Endothelial cell of umbilical vein (primary cell): ENCODE measurements around the gene RBM20. TPM values are rescaled to one million over a fixed set of nuclear protein-coding genes. Genes with fewer than 3 reads are reported as not detected.

ENCODE experiments used
- BruUV-seq: library from RNA; stranded (reverse); fragments of 400-500 nt; replicated peaks from 2 replicates; lab custom pipeline; 2021; lab: Mats Ljungman, UMichigan
- CTCF ChIA-PET: fragments of 300-600, 350-600 bp; sonication (Branson Sonifier 250); formaldehyde crosslinking; loops from one replicate; lab custom pipeline; 2021; ENCODE audit warnings: antibody characterized with exemption, inconsistent platforms; lab: Charles Lee
- POLR2A ChIA-PET: fragments of 300-600, 350-600 bp; sonication (Branson Sonifier 250); formaldehyde crosslinking; loops from one replicate; lab custom pipeline; 2021; ENCODE audit warnings: antibody characterized with exemption, inconsistent platforms; lab: Charles Lee
- DNase-seq: peaks from one replicate; pipeline ENCODE4 v3.0.0-alpha.2; 2011; ENCODE audit warnings: low read depth, low spot score
- FAIRE-seq: peaks from 2 replicates; lab custom pipeline; 2011; peaks lifted over from hg19 to GRCh38; lab: Jason Lieb, UNC
- H2AFZ ChIP-seq: 2 replicates; pipeline ENCODE4 v1.6.0; 2012; ENCODE audit warnings: low read depth, low read length, control low read depth, inconsistent platforms
- H3K27ac ChIP-seq: 2 replicates; pipeline ENCODE4 v1.5.1; 2011; ENCODE audit warnings: low read depth, mild to moderate bottlenecking, control low read depth, low read length, moderate library complexity; ENCODE audit not compliant: insufficient read depth
- H3K27me3 ChIP-seq, 2 experiments: 2 replicates each; pipeline versions ENCODE4 v1.6.0 to v1.6.1; 2011; ENCODE audit warnings: low read length in 2 of 2, mixed read lengths in 1 of 2; ENCODE audit not compliant: control insufficient read depth in 2 of 2, insufficient read depth in 2 of 2
- H3K36me3 ChIP-seq, 2 experiments: 2 replicates in 1 of 2; 3 replicates in 1 of 2; pipeline ENCODE4 v1.5.1; 2011; ENCODE audit warnings: low read length in 2 of 2, mild to moderate bottlenecking in 1 of 2, moderate library complexity in 1 of 2; ENCODE audit not compliant: control insufficient read depth in 2 of 2, insufficient read depth in 2 of 2; ENCODE audit errors: extremely low read depth in 1 of 2
- H3K4me1 ChIP-seq: 3 replicates; pipeline ENCODE4 v1.5.1; 2011; ENCODE audit warnings: mild to moderate bottlenecking, low read length; ENCODE audit not compliant: control insufficient read depth, insufficient read depth; ENCODE audit errors: extremely low read depth
- H3K4me2 ChIP-seq: 2 replicates; pipeline ENCODE4 v1.6.1; 2011; ENCODE audit warnings: low read length, control low read depth, mixed read lengths; ENCODE audit not compliant: insufficient read depth
- H3K4me3 ChIP-seq, 3 experiments: fragments of 200-600 bp in 1 of 3; sonication (generic), shearing (Covaris generic) in 1 of 3; replicated peaks in 1 of 3; 2 replicates each; pipeline ENCODE4 v1.5.1; 2011 to 2016; ENCODE audit warnings: control low read depth in 3 of 3, low read length in 3 of 3, mild to moderate bottlenecking in 2 of 3, inconsistent platforms in 1 of 3, low read depth in 1 of 3, moderate library complexity in 1 of 3; ENCODE audit not compliant: insufficient read depth in 1 of 3
- H3K79me2 ChIP-seq: 2 replicates; pipeline ENCODE4 v1.6.0; 2012; ENCODE audit warnings: low read length, inconsistent platforms; ENCODE audit not compliant: control insufficient read depth, insufficient read depth
- H3K9ac ChIP-seq: replicated peaks from 2 replicates; pipeline ENCODE3; 2011; ENCODE audit warnings: low read length, control low read depth; ENCODE audit not compliant: insufficient read depth; ENCODE audit errors: extremely low read depth
- H3K9me1 ChIP-seq: replicated peaks from 3 replicates; pipeline ENCODE4 v1.6.0; 2011; ENCODE audit warnings: mild to moderate bottlenecking, low read length; ENCODE audit not compliant: control insufficient read depth, insufficient read depth; ENCODE audit errors: extremely low read depth
- H3K9me3 ChIP-seq: replicated peaks from 2 replicates; pipeline ENCODE4 v1.5.1; 2012; ENCODE audit warnings: low read length, inconsistent platforms; ENCODE audit not compliant: control insufficient read depth, insufficient read depth
- H4K20me1 ChIP-seq: replicated peaks from 2 replicates; pipeline ENCODE3; 2011; ENCODE audit warnings: mild to moderate bottlenecking, low read length; ENCODE audit not compliant: control insufficient read depth, insufficient read depth; ENCODE audit errors: extremely low read depth
- CTCF ChIP-seq, 2 donors: IDR thresholded peaks; 1 replicate in 1 of 2; 2 replicates in 1 of 2; pipeline ENCODE4 v1.5.1; 2011; ENCODE audit warnings: low read length in 2 of 2, mild to moderate bottlenecking in 2 of 2, moderate library complexity in 2 of 2, control low read depth in 1 of 2, inconsistent platforms in 1 of 2, low read depth in 1 of 2; ENCODE audit not compliant: insufficient read depth in 1 of 2; ENCODE audit errors: extremely low read depth in 1 of 2
- EZH2 ChIP-seq: IDR thresholded peaks from 2 replicates; pipeline ENCODE4 v1.6.1; 2012; ENCODE audit warnings: borderline replicate concordance, low read depth, mild to moderate bottlenecking, moderate library complexity, low read length, inconsistent platforms; ENCODE audit not compliant: severe bottlenecking
- FOS ChIP-seq: IDR thresholded peaks from 2 replicates; pipeline ENCODE4 v1.6.1; 2011; ENCODE audit warnings: mild to moderate bottlenecking, low read length, moderate library complexity, borderline replicate concordance; ENCODE audit not compliant: insufficient read depth
- GATA2 ChIP-seq: IDR thresholded peaks from 2 replicates; pipeline ENCODE4 v1.7.0; 2011; ENCODE audit warnings: low read depth, mild to moderate bottlenecking, moderate library complexity, mixed read lengths, low read length; ENCODE audit not compliant: insufficient read length, insufficient read depth
- JUN ChIP-seq: IDR thresholded peaks from 2 replicates; pipeline ENCODE4 v1.6.1; 2011; ENCODE audit warnings: borderline replicate concordance, low read depth; ENCODE audit not compliant: insufficient read length, insufficient read depth
- MAX ChIP-seq: IDR thresholded peaks from 2 replicates; pipeline ENCODE4 v1.6.1; 2011; ENCODE audit not compliant: insufficient read depth, insufficient read length
- MYC ChIP-seq: IDR thresholded peaks from one replicate; pipeline ENCODE4 v1.6.1; 2011; ENCODE audit warnings: mild to moderate bottlenecking, low read depth, low read length
- POLR2A ChIP-seq: IDR thresholded peaks from 2 replicates; pipeline ENCODE4 v1.6.1; 2012; ENCODE audit warnings: low read depth, mild to moderate bottlenecking, control low read depth, low read length
- POLR2AphosphoS5 ChIP-seq: IDR thresholded peaks from 2 replicates; pipeline ENCODE4 v1.6.1; 2012; ENCODE audit warnings: low read depth, mild to moderate bottlenecking, control low read depth, low read length, moderate library complexity; ENCODE audit not compliant: insufficient read depth
- dilution Hi-C: fragments of 300-500 bp; cut with MboI; formaldehyde crosslinking; loops from one replicate; pipeline ENCODE4 v1.15.0; 2019; ENCODE audit warnings: low sequenced_read_pairs; ENCODE audit not compliant: extremely low pct_ligation_motif_present
- intact Hi-C: fragments of 100-400 bp; cut with micrococcal nuclease; formaldehyde crosslinking; loops from one replicate; pipeline ENCODE4 v1.10.0; 2022
- polyA plus RNA-seq, 4 experiments: library from polyadenylated mRNA; depleted of rRNA in 3 of 4; stranded (reverse) in 3 of 4; unstranded in 1 of 4; fragments of >200 nt; gene quantifications; 2 replicates each; pipeline versions ENCODE4 v1.2.1 to v1.2.3, GENCODE V29; 2011 to 2012; ENCODE audit warnings: missing spikeins in 1 of 4
- total RNA-seq: library from RNA; stranded (reverse); gene quantifications from 2 replicates; pipeline ENCODE4 v1.2.3, GENCODE V29; 2021

RBM20 gene
- total and polyA plus RNA-seq, 2 donors (not counting 3 experiments of a cell fraction or from before 2014, with no cell fraction given) = 0.04 TPM; not detected in 1

- H3K4me1 ChIP-seq = no peaks in the 10 kb centered on the region
- dilution Hi-C loops = no loop called here
Measured at GRCh38 chr10:110790913-110791506, 146.9 kb downstream of the RBM20 start.

GRCh38 chr10:110791541-110792073 is 147.5 kb downstream of the RBM20 start:
- Histone ChIP-seq H3K4me1 (no peaks in the 10 kb centered on the region), H3K9me1 (no peaks in the 10 kb centered on the region), H3K4me3 (no peak overlapping the region), H3K27ac (no peak overlapping the region), H2AFZ (no peak overlapping the region), H3K9me3 (no peaks in the 10 kb centered on the region), H3K4me2 (no peak overlapping the region), H4K20me1 (no peaks in the 10 kb centered on the region), H3K9ac (no peak overlapping the region), H3K79me2 (no peaks in the 10 kb centered on the region), H3K36me3 (no peaks in the 10 kb centered on the region), H3K27me3 (peaks cover 9 to 14% of the 10 kb centered on the region in 2 experiments)
- intact Hi-C loops (no loop called here), dilution Hi-C loops (no loop called here)
- no TSS peak for BruUV-seq
- FAIRE-seq = no peak
- CTCF ChIA-PET = no interaction called here
- POLR2A ChIA-PET = no interaction called here
- no peak for DNase-seq
- TF ChIP-seq JUN = no peak
- no peak for TF ChIP-seq EZH2
- no peak for TF ChIP-seq MYC
- no peak for TF ChIP-seq POLR2AphosphoS5
- TF ChIP-seq FOS = no peak
- no peak for TF ChIP-seq CTCF (IDR thresholded peaks at IDR 0.05; ENCODE audit: extremely low read depth in 1 of 2, insufficient read depth in 1 of 2, low read depth in 1 of 2, low read length in 2 of 2)
- TF ChIP-seq MAX = no peak
- TF ChIP-seq POLR2A = no peak
- TF ChIP-seq GATA2 = no peak

More at GRCh38 chr10:110790913-110791506, 146.9 kb downstream of the RBM20 start:
- H3K79me2 ChIP-seq = no peaks in the 10 kb centered on the region
- TF ChIP-seq JUN = no peak
- TF ChIP-seq MYC = no peak
- TF ChIP-seq EZH2 = no peak
- no peak for TF ChIP-seq GATA2
- TF ChIP-seq MAX = no peak
- no peak for TF ChIP-seq FOS
- no peak for TF ChIP-seq POLR2AphosphoS5
- H3K27me3 ChIP-seq = peaks cover 9 to 14% of the 10 kb centered on the region in 2 experiments
- ChIA-PET POLR2A (no interaction called here), CTCF (no interaction called here)
- H3K27ac ChIP-seq = no peak overlapping the region
- no peaks in the 10 kb centered on the region for H3K9me1 ChIP-seq
- no peak overlapping the region for H3K9ac ChIP-seq
- DNase-seq (no peak), FAIRE-seq (no peak)
- BruUV-seq = no TSS peak
- no peak overlapping the region for H2AFZ ChIP-seq
- H3K4me2 ChIP-seq = no peak overlapping the region
- no peaks in the 10 kb centered on the region for H3K9me3 ChIP-seq
- no peaks in the 10 kb centered on the region for H4K20me1 ChIP-seq
- no peak overlapping the region for H3K4me3 ChIP-seq
- H3K36me3 ChIP-seq = no peaks in the 10 kb centered on the region
- intact Hi-C loops = no loop called here
